Stomach (tissue), 9 donors: Measurements from ENCODE around the gene ADD2. TPM values are rescaled to one million over a fixed set of nuclear protein-coding genes. Genes with fewer than 3 reads are reported as not detected.

Experiments used
- DNase-seq, 2 donors: peaks; one replicate each; pipeline versions ENCODE4 v3.0.0 to v3.0.0-alpha.2; 2013 to 2019
- H3K27ac ChIP-seq, 5 donors: fragments of 200-600 bp in 4 of 5; sonication (generic) in 4 of 5; one replicate each; pipeline ENCODE4 v1.5.1; 2013 to 2019; ENCODE audit warnings: mild to moderate bottlenecking in 1 of 5, moderate library complexity in 1 of 5
- H3K27me3 ChIP-seq, 3 donors: fragments of 200-600 bp; sonication (generic); one replicate each; pipeline ENCODE4 v1.5.1; 2017 to 2019; ENCODE audit warnings: mixed run types in 1 of 3
- H3K36me3 ChIP-seq, 4 donors: fragments of 200-600 bp; sonication (generic); 1 replicate in 3 of 4; 2 replicates in 1 of 4; pipeline ENCODE4 v1.5.1; 2016 to 2019
- H3K4me1 ChIP-seq, 4 donors: fragments of 200-600 bp; sonication (generic); one replicate each; pipeline ENCODE4 v1.5.1; 2016 to 2019
- H3K4me3 ChIP-seq, 4 donors: fragments of 200-600 bp; sonication (generic) in 3 of 4; one replicate each; pipeline ENCODE4 v1.5.1; 2016 to 2019; ENCODE audit warnings: mild to moderate bottlenecking in 1 of 4
- H3K9me3 ChIP-seq, 4 donors: fragments of 200-600 bp; sonication (generic); one replicate each; pipeline ENCODE4 v1.5.1; 2016 to 2019
- EP300 ChIP-seq: sonication (generic); formaldehyde crosslinking; IDR thresholded peaks from one replicate; pipeline ENCODE4 v1.6.1; 2017; ENCODE audit warnings: antibody characterized with exemption
- POLR2A ChIP-seq, 4 donors: fragments of 450-650 bp; IDR thresholded peaks; one replicate each; pipeline ENCODE4 v1.6.1; 2016; ENCODE audit warnings: antibody characterized with exemption in 4 of 4, control low read depth in 2 of 4, mild to moderate bottlenecking in 1 of 4, moderate library complexity in 1 of 4
- POLR2AphosphoS5 ChIP-seq, 3 donors: sonication (generic); formaldehyde crosslinking; IDR thresholded peaks; one replicate each; pipeline ENCODE4 v1.6.1; 2016; ENCODE audit warnings: antibody characterized with exemption in 3 of 3
- WGBS, 5 donors: extraction: QIAGEN DNeasy Blood & Tissue Kit in 3 of 5; methylation state at CpG; one replicate each; pipeline versions ENCODE4 v1.1.5 to v1.1.7; 2013 to 2018; 5-methylcytosine and 5-hydroxymethylcytosine counted together
- intact Hi-C: fragments of 100-400 bp; cut with DNase I; formaldehyde crosslinking; loops from one replicate; pipeline ENCODE4 v1.15.1; 2023; ENCODE audit warnings: low total_unique reads
- polyA plus RNA-seq, 3 donors: library from polyadenylated mRNA; stranded (reverse); fragments of 200-250 nt; gene quantifications; one replicate each; pipeline ENCODE4 v1.2.3, GENCODE V29; 2013
- total RNA-seq, 5 donors: library from RNA; depleted of rRNA; stranded (reverse); fragments of >200 nt; gene quantifications; one replicate each; pipeline versions ENCODE4 v1.1.0 to v1.2.3, GENCODE V29; 2014 to 2016
- TF ChIP-seq, protein P1 (sequence below), 7 experiments: fragments of 450-650 bp in 4 of 7; fragments of 200-600 bp in 3 of 7; sonication (generic) in 3 of 7; IDR thresholded peaks; one replicate each; pipeline ENCODE4 v1.5.1; 2016 to 2019; ENCODE audit warnings: antibody characterized with exemption in 7 of 7, control low read depth in 2 of 7, mild to moderate bottlenecking in 1 of 7
- donor health status: healthy with polysubstance abuse.
- donor health status: Bipolar disorder and iron deficiency.
- donor health status: healthy.

Gene ADD2
- total and polyA plus RNA-seq, 8 donors, result 0.12 to 5.5 (median 1.5) TPM; not detected in 2

DNA sequence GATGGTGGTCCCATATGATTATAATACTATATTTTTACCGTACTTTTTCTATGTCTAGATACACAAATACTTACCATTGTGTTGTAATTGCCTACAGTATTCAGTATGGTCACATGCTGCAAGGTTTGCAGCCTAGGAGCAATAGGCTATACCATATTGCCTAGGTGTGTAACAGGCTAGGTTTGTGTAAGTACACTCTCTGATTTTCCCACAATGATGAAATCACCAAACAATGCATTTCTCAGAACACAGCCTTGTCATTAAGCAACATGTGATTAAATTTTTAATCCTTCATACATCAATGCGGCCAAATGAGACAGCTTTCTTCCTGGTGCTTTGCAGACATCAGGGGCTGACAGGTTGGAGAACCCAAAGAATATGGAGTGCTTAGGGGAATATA, 37.3 kb downstream of the ADD2 start:
- intact Hi-C loops, result no loop called here
- Histone ChIP-seq H3K36me3 (no peaks in the 10 kb centered on the region), H3K9me3 (no peaks in the 10 kb centered on the region), H3K4me1 (no peaks in the 10 kb centered on the region), H3K27me3 (peaks cover 0 to 31% (median 0%) of the 10 kb centered on the region in 3 donors), H3K27ac (no peak overlapping the region), H3K4me3 (no peak overlapping the region)
- 69 to 94% (median 91%) methylated on average over 2 of the region's 2 CpGs for WGBS, 5 donors
- TF ChIP-seq EP300, result no peak
- TF ChIP-seq POLR2AphosphoS5 (IDR thresholded peaks at IDR 0.05), result no peak
- no peak for TF ChIP-seq POLR2A (IDR thresholded peaks at IDR 0.05)
- TF ChIP-seq, protein P1, sequence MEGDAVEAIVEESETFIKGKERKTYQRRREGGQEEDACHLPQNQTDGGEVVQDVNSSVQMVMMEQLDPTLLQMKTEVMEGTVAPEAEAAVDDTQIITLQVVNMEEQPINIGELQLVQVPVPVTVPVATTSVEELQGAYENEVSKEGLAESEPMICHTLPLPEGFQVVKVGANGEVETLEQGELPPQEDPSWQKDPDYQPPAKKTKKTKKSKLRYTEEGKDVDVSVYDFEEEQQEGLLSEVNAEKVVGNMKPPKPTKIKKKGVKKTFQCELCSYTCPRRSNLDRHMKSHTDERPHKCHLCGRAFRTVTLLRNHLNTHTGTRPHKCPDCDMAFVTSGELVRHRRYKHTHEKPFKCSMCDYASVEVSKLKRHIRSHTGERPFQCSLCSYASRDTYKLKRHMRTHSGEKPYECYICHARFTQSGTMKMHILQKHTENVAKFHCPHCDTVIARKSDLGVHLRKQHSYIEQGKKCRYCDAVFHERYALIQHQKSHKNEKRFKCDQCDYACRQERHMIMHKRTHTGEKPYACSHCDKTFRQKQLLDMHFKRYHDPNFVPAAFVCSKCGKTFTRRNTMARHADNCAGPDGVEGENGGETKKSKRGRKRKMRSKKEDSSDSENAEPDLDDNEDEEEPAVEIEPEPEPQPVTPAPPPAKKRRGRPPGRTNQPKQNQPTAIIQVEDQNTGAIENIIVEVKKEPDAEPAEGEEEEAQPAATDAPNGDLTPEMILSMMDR (IDR thresholded peaks at IDR 0.05), result no peak
- DNase-seq, result no peak

DNA sequence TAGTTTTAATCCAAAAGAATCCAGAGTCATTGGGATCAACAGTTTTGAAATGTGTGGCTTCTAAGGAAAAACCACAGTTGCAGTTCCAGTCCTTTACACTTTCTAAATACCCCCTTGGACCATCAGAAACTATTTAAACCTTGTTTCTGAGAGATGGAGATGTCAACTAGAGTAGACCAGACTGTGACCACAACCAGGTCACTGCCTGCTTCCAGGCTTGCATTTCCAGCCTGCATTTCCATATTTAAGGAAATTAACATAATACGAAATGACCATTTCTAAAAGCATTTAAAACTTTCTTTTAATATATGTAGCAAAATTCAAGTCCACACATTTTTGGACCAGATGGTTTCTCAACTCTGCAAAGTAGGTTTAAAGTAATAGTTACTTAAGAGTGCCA, 38.4 kb downstream of the ADD2 start:
- 72 to 93% (median 90%) methylated on average over 1 of the region's 1 CpG for WGBS, 5 donors
- TF ChIP-seq, protein P1 (IDR thresholded peaks at IDR 0.05), result no peak
- TF ChIP-seq EP300, result no peak
- no peak for TF ChIP-seq POLR2A (IDR thresholded peaks at IDR 0.05)
- TF ChIP-seq POLR2AphosphoS5 (IDR thresholded peaks at IDR 0.05), result no peak
- Histone ChIP-seq H3K4me3 (no peak overlapping the region), H3K27me3 (peaks cover 0 to 21% (median 0%) of the 10 kb centered on the region in 3 donors), H3K27ac (no peak overlapping the region), H3K36me3 (no peaks in the 10 kb centered on the region), H3K4me1 (no peaks in the 10 kb centered on the region), H3K9me3 (no peaks in the 10 kb centered on the region)
- intact Hi-C loops, result no loop called here
- DNase-seq, result no peak

DNA sequence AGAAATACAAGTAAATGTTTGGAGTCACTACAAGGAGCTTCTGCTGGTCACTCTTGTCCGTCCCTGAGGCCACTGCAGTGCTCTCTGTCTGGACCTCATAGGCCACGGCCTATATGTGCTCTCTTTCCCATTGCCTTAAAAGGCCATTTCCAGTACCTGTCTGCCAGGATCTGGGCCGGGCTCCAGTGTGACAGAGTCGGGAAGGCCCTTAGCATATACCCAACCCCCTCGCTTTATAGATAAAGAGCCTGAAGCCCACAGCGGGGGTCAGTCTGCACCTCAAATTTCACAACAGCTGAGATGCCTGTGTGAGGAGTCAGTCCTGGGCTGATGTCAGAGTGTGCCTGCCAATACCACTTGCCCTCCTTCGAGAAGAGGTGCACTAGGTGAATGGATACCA, 39.9 kb downstream of the ADD2 start:
- no peaks in the 10 kb centered on the region for H3K4me1 ChIP-seq
- H3K27ac ChIP-seq, result no peak overlapping the region
- no peak overlapping the region for H3K4me3 ChIP-seq
- peaks cover 0 to 10% (median 0%) of the 10 kb centered on the region in 3 donors for H3K27me3 ChIP-seq
- DNase-seq, result no peak
- H3K9me3 ChIP-seq, result no peaks in the 10 kb centered on the region
- no peak for TF ChIP-seq EP300
- TF ChIP-seq, protein P1 (IDR thresholded peaks at IDR 0.05), result no peak
- intact Hi-C loops, result no loop called here
- WGBS, 5 donors, result 63 to 71% (median 66%) methylated on average over 7 of the region's 7 CpGs
- H3K36me3 ChIP-seq, result no peaks in the 10 kb centered on the region

DNA sequence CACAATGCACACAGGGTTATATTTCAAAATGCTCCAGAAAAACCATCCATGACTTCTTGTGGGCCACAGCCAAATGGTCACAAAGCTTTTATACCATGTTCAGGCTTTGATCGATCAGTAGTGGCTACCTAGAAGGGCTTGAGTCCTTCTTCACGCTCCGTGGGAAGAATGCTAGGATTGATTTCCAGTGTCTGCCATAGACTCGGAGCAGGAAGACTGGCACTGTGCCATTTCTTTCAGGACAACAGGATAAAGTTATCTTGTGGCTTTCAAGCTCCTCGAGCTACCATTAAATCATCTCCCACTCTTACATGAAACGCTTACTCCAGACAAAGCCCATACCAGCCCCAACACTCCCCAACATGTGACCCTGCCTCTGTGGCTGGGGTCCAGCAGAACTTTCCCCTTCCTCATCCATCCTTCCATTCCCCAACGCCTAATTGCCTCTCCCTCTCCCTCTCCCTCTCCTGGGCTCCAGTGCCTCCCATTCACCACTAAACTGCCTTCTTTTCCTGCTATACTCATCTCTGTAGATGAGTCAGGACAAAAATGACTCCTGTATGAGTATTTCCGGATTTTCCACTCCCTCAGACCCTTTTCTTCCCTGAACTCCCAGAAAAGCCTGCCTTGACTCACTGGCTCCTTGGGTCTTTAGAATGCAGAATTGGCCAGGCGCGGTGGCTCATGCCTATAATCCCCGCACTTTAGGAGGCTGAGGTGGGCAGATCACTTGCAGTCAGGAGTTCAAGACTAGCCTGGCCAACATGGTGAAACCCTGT, 40.9 kb downstream of the ADD2 start:
- Histone ChIP-seq H3K36me3 (no peaks in the 10 kb centered on the region), H3K27ac (no peak overlapping the region), H3K4me3 (no peak overlapping the region), H3K27me3 (peaks cover 0 to 2% (median 0%) of the 10 kb centered on the region in 3 donors), H3K9me3 (no peaks in the 10 kb centered on the region), H3K4me1 (no peaks in the 10 kb centered on the region)
- intact Hi-C loops, result no loop called here
- DNase-seq, result no peak
- WGBS, 5 donors, result 74 to 82% (median 80%) methylated on average over 11 of the region's 11 CpGs
- TF ChIP-seq, protein P1 (IDR thresholded peaks at IDR 0.05), result no peak
- TF ChIP-seq EP300, result no peak
- TF ChIP-seq POLR2A (IDR thresholded peaks at IDR 0.05), result no peak
- TF ChIP-seq POLR2AphosphoS5 (IDR thresholded peaks at IDR 0.05), result no peak
